OCI-LY7 (cell line): ENCODE measurements around the gene LMOD1. TPM values are rescaled to one million over a fixed set of nuclear protein-coding genes. Genes with fewer than 3 reads are reported as not detected.

Experiments
- BruUV-seq: library from RNA; stranded (reverse); fragments of 400-500 nt; replicated peaks from 2 replicates; lab custom pipeline; 2021; lab: Mats Ljungman, UMichigan
- CTCF ChIA-PET: fragments of 300-600 bp; sonication (Branson Sonifier 250); formaldehyde crosslinking; loops from one replicate; lab custom pipeline; 2022; ENCODE audit warnings: antibody characterized with exemption; ENCODE audit not compliant: unreplicated experiment; lab: Charles Lee
- POLR2A ChIA-PET: fragments of 300-600 bp; sonication (Branson Sonifier 250); formaldehyde crosslinking; loops from one replicate; lab custom pipeline; 2022; ENCODE audit warnings: antibody characterized with exemption; lab: Charles Lee
- DNase-seq: peaks from one replicate; pipeline ENCODE4 v3.0.0-alpha.2; 2015; ENCODE audit warnings: low spot score
- H2AFZ ChIP-seq: fragments of 200-600 bp; sonication (generic), shearing (Covaris generic); 2 replicates; pipeline ENCODE4 v1.6.1; 2014; ENCODE audit warnings: mild to moderate bottlenecking, antibody characterized with exemption, low read length, moderate library complexity
- H3K27ac ChIP-seq: fragments of 200-600 bp; sonication (generic); 2 replicates; pipeline ENCODE4 v1.5.1; 2014; ENCODE audit warnings: mixed run types, low read depth, mild to moderate bottlenecking, moderate library complexity, low read length, inconsistent platforms; ENCODE audit not compliant: poor library complexity, severe bottlenecking
- H3K36me3 ChIP-seq: fragments of 200-600 bp; sonication (generic); 2 replicates; pipeline ENCODE4 v1.6.1; 2014; ENCODE audit warnings: mild to moderate bottlenecking, antibody characterized with exemption, low read length, moderate library complexity, mixed read lengths; ENCODE audit not compliant: insufficient read depth
- H3K4me1 ChIP-seq: fragments of 200-600 bp; sonication (generic); 2 replicates; pipeline ENCODE4 v1.5.1; 2014; ENCODE audit warnings: mild to moderate bottlenecking, low read length; ENCODE audit not compliant: insufficient read depth, poor library complexity, severe bottlenecking
- H3K4me2 ChIP-seq: fragments of 200-600 bp; sonication (generic); 2 replicates; pipeline ENCODE4 v1.6.1; 2014; ENCODE audit warnings: mild to moderate bottlenecking, low read length
- H3K4me3 ChIP-seq: fragments of 200-600 bp; sonication (generic); 2 replicates; pipeline ENCODE4 v1.5.1; 2014; ENCODE audit warnings: mild to moderate bottlenecking, low read depth, low read length; ENCODE audit not compliant: poor library complexity, severe bottlenecking
- H3K79me2 ChIP-seq: fragments of 200-600 bp; sonication (generic); 2 replicates; pipeline ENCODE4 v1.6.1; 2016; ENCODE audit warnings: low read depth, mild to moderate bottlenecking, low read length, moderate library complexity, mixed read lengths; ENCODE audit not compliant: insufficient read depth
- H3K9me2 ChIP-seq: fragments of 200-600 bp; sonication (generic); 2 replicates; pipeline ENCODE4 v1.6.1; 2016; ENCODE audit warnings: mild to moderate bottlenecking, low read length, mixed read lengths; ENCODE audit not compliant: insufficient read depth
- H3K9me3 ChIP-seq: fragments of 200-600 bp; sonication (generic); 2 replicates; pipeline ENCODE4 v1.6.1; 2014; ENCODE audit warnings: mild to moderate bottlenecking, mixed run types, low read length, mixed read lengths
- H4K20me1 ChIP-seq: fragments of 200-600 bp; sonication (generic); 2 replicates; pipeline ENCODE4 v1.6.1; 2014; ENCODE audit warnings: mild to moderate bottlenecking, antibody characterized with exemption, low read length, moderate library complexity, mixed read lengths; ENCODE audit not compliant: insufficient read depth
- CTCF ChIP-seq: fragments of 200-600 bp; sonication (generic); conservative IDR thresholded peaks from 2 replicates; pipeline ENCODE4 v1.5.1; 2014; ENCODE audit warnings: mild to moderate bottlenecking, antibody characterized with exemption, low read length, moderate library complexity, mixed read lengths
- EZH2phosphoT487 ChIP-seq: fragments of 200-600 bp; sonication (generic); IDR thresholded peaks from 2 replicates; pipeline ENCODE4 v1.6.1; 2018; ENCODE audit warnings: low read depth, borderline replicate concordance, mild to moderate bottlenecking, mixed run types, antibody characterized with exemption, low read length, moderate library complexity, mixed read lengths
- intact Hi-C: fragments of 100-400 bp; cut with micrococcal nuclease; formaldehyde crosslinking; loops from one replicate; pipeline ENCODE4 v1.10.0; 2022; ENCODE audit not compliant: unreplicated experiment
- total RNA-seq, 2 experiments: library from RNA; depleted of rRNA in 1 of 2; stranded (reverse); fragments of >200 nt in 1 of 2; shearing (Covaris generic) in 1 of 2; gene quantifications; 2 replicates each; pipeline ENCODE4 v1.2.3, GENCODE V29; 2014 to 2022

LMOD1 gene
- total RNA-seq, 2 experiments from 2014 or later = not detected

DNA sequence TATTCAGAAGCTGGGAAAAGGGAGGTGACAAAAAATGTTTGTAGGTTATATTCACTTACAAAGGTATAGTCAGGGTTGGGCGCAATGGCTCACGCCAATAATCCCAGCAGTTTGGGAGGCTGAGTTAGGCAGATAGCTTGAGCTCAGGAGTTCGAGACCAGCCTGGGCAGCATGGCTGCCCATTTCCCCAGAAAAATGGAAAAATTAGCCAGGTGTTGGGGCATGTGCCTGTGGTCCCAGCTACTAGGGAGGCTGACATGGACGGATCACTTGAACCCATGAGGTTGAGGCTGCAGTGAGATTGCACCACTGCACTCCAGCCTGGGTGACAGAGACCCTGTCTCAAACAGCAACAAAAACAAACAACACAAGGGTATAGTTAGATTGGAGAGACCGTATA lies 12.0 kb upstream of the LMOD1 start:
- intact Hi-C loops = no loop called here
- H3K4me3 ChIP-seq = no peak overlapping the region
- CTCF ChIA-PET = no interaction called here
- no TSS peak for BruUV-seq
- no peaks in the 10 kb centered on the region for H3K9me3 ChIP-seq
- H3K79me2 ChIP-seq = peaks cover 25% of the 10 kb centered on the region
- peaks cover 59% of the 10 kb centered on the region for H3K36me3 ChIP-seq
- TF ChIP-seq EZH2phosphoT487 (no peak), CTCF (no peak)
- H4K20me1 ChIP-seq = no peaks in the 10 kb centered on the region
- no peak for DNase-seq
- H3K27ac ChIP-seq = no peak overlapping the region
- H3K4me1 ChIP-seq = peaks cover 20% of the 10 kb centered on the region
- no peaks in the 10 kb centered on the region for H3K9me2 ChIP-seq
- H3K4me2 ChIP-seq = no peak overlapping the region
- POLR2A ChIA-PET = interaction anchor here (0.7 to 1.5 kb wide), 2 partner anchors 128 to 1418 kb away, joined by 3 to 6 read pairs; no protein-coding TSS in a partner anchor
- H2AFZ ChIP-seq = no peak overlapping the region

DNA sequence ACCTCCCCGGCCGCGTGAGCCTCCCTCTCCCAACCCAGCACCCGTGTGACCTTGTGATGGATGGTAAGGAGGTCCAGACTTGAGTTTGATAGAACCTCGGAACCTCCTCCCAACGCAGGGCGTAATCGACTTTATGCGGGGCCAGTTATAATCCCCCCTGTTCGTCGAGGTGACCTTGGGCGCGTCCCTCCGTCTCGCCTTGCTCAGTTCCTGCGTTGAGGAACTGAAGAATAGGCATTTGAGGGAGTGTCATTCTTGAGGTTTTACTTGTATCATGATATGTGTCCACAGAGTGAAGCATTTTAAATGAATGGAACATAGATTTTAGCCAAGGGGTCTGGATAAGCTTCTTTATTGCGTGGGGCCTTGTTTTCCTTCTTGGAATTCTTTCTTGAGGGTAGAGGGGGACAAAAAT lies 9.4 kb upstream of the LMOD1 start:
- no TSS peak for BruUV-seq
- Histone ChIP-seq H3K36me3 (peaks cover 33% of the 10 kb centered on the region), H3K4me2 (peak overlapping the region; percentile 81), H2AFZ (peak overlapping the region; percentile 92), H3K4me3 (peak overlapping the region; percentile 94), H4K20me1 (no peaks in the 10 kb centered on the region), H3K79me2 (peaks cover 25% of the 10 kb centered on the region), H3K9me2 (no peaks in the 10 kb centered on the region), H3K4me1 (peaks cover 20% of the 10 kb centered on the region), H3K9me3 (no peaks in the 10 kb centered on the region), H3K27ac (peak overlapping the region; percentile 31)
- ChIA-PET POLR2A (interaction anchor here (2.1 kb wide), 1 partner anchor 75 kb away, joined by 4 read pairs; no protein-coding TSS in a partner anchor), CTCF (no interaction called here)
- intact Hi-C loops = no loop called here
- TF ChIP-seq CTCF = no peak
- TF ChIP-seq EZH2phosphoT487 = no peak
- DNase-seq = peak; percentile 38

GRCh38 chr1:201955009-201955728 lies 8.8 kb upstream of the LMOD1 start, which contains the start of gene TIMM17A:
Gene TIMM17A (plus strand): TSS chr1:201955503. CDS start chr1:201955527, 24 bp downstream.
- TF ChIP-seq CTCF (no peak), EZH2phosphoT487 (no peak)
- CTCF ChIA-PET = interaction anchor here (0.7 kb wide), 1 partner anchor 17 kb away, joined by 3 read pairs; no protein-coding TSS in a partner anchor
- Histone ChIP-seq H3K9me3 (no peaks in the 10 kb centered on the region), H3K27ac (peak within 1 kb of the TSS; percentile 31), H3K79me2 (peaks cover 25% of the 10 kb centered on the region), H3K4me1 (peaks cover 20% of the 10 kb centered on the region), H4K20me1 (no peaks in the 10 kb centered on the region), H2AFZ (peak within 1 kb of the TSS; percentile 92), H3K4me2 (peak within 1 kb of the TSS; percentile 81), H3K36me3 (peaks cover 27% of the 10 kb centered on the region), H3K9me2 (no peaks in the 10 kb centered on the region), H3K4me3 (peak within 1 kb of the TSS; percentile 94)
- POLR2A ChIA-PET = interaction anchor here (0.6 to 2.1 kb wide), 6 partner anchors 14 to 1671 kb away, joined by 3 to 5 read pairs (median 4); partner anchors contain the start of gene PTPN7
- intact Hi-C loops = no loop called here
- DNase-seq = peak; percentile 95
- no TSS peak for BruUV-seq
